ENCODE results near the gene TNNC2.

Gene TNNC2

DNA sequence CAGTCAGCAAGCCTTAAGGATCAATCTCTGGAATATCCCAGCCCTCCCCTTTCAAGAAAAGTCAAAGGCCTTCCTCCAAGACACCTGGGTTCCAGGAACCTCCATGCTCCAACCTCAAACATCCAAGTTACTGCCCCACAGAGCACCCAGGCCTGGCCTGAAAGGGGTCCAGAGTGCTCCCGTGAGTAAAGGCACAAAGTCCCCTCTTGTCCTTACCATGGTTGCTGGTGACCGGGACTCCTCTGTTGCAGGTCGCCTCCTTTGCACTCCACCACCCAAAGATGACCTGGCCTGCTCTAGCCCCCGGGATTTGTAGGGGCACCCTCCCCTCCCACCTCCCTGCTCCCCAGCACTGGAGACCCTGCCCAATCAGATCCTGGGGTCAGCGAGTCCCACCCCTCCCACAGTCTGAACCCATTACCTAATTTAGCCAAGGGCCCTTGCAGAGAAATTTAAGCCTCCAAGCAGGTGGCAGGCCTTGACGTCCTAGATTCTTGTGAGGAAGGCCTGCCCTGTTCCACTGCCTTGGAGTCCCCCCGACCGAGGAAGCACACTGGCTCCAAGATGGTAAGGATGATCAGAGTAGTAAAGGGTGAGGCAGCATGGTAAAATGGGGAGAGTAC, at the start of gene TNNC2:
TNNC2 (minus strand) TSS at position 283 of the 623 bp plus-strand sequence; CDS start at position 219, 64 bp downstream.
- TF ChIP-seq, protein P1, sequence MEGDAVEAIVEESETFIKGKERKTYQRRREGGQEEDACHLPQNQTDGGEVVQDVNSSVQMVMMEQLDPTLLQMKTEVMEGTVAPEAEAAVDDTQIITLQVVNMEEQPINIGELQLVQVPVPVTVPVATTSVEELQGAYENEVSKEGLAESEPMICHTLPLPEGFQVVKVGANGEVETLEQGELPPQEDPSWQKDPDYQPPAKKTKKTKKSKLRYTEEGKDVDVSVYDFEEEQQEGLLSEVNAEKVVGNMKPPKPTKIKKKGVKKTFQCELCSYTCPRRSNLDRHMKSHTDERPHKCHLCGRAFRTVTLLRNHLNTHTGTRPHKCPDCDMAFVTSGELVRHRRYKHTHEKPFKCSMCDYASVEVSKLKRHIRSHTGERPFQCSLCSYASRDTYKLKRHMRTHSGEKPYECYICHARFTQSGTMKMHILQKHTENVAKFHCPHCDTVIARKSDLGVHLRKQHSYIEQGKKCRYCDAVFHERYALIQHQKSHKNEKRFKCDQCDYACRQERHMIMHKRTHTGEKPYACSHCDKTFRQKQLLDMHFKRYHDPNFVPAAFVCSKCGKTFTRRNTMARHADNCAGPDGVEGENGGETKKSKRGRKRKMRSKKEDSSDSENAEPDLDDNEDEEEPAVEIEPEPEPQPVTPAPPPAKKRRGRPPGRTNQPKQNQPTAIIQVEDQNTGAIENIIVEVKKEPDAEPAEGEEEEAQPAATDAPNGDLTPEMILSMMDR (IDR thresholded peaks at IDR 0.05) = no peak

DNA sequence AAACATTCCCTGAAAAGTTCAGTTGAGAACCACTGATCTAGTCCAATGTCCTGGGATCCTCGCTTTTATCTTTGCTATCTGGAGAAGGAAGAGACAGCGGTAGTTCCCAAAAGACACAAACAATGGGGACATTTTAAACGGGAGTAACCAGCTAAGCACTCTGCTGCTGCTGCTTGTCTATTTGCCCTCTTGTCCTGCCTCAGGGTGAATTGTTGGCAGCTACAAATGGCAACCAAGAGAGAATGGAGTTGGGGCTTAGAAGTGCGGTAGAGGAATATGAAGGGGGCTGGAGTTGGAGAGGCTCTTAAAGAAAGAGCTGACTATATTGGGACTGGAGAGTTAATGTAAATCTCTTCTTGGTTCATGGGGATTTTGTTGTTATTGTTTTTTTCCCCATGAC, 47.5 kb upstream of the TNNC2 start:
- TF ChIP-seq, protein P1 (IDR thresholded peaks at IDR 0.05) = no peak

DNA sequence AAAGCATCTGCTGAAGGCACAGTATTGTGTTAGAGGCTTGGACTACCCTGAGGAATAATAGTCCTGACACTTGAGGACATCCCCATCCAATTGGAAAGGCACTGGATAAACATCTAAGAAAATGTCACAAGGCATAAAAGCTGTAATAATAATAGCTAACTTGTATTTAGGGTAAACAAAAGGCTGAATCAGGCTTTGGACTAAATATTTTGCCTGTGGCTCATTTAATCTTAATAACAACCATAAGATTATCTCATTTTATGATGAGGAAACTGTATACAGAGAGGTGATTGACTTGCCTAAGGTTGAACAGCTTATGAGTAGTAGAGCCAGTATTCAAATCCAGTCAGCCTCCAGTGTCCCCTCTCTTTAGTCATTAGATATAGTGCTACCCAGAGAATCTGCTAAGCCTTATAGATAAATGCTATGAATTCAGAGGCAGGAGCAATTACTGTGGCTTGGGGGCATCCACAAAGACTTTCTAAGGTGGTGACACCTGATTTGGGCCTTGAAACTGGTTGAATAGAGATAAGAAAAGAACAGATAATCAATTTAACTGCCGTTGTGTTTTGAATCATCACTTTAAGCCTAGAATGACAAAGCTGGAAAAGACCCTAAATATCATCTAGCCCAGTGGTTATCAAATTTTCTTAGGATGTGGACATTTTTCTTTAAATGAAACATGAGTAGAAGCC, 46.4 kb upstream of the TNNC2 start:
- TF ChIP-seq, protein P1 (IDR thresholded peaks at IDR 0.05) = no peak

DNA sequence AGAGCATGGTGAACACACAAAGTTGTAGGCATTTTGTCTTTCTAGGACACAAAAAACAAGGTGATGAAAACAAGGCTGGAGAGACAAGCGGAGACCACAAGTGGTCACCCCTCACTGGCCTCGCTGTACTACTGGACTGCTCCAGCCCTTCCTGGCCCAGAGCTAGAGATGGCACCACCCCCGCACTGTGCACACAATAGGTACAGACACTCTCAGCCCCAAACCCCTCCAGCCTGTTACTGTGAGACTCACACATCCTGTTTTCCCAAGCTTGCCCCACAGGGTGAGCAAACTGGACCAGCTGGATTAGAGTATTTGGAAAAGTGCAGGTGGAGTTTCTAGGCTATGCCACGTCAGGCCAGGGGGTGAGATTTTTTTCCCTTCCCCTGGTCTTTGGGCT, 45.5 kb upstream of the TNNC2 start:
- TF ChIP-seq, protein P1 (IDR thresholded peaks at IDR 0.05) = no peak

DNA sequence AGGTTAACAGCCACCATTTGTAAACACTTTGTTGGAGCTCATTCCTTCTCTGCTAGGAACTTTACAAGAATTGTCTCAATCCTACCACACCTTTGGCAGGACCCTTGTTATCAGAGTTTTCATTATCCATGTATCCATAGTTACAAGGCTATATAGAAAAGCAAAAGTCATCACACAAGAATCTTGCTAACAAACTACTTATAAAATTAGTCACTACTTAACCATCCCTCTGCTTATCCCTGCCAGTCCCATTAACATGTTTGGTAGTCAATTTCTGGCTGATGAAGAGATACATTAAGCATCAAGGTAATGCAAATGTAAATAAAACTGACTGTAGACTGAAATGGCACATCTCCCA, 40.7 kb upstream of the TNNC2 start:
- TF ChIP-seq, protein P1 (IDR thresholded peaks at IDR 0.05) = no peak

DNA sequence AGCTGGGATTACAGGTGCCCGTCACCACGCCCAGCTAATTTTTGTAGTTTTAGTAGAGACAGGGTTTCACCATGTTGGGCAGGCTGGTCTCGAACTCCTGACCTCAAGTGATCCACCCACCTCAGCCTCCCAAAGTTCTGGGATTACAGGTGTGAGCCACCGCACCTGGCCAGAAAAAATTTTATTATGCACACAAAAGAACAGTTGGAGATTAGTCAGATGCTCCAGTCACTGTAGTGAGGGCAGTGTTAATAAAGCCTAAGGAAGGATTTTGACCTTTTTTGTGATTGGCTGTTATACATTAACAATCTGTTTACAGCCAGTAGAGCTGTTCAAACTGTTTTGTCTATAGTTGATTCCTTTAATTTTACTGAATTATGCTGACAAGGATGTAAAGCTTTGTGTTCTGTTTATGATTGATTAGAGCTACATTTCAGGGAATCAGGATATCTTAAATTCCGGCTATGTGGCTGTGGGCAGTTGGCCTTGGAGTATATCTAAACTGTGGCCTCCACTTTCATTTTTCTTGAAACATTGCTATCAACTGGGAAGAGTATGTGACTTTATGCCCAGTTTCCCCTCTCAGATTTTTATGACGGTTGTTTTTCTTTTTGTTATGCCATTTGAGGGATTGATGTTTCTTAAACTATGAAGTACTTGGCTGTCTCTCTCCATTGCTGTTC, 40.2 kb upstream of the TNNC2 start:
- TF ChIP-seq, protein P1 (IDR thresholded peaks at IDR 0.05) = no peak

DNA sequence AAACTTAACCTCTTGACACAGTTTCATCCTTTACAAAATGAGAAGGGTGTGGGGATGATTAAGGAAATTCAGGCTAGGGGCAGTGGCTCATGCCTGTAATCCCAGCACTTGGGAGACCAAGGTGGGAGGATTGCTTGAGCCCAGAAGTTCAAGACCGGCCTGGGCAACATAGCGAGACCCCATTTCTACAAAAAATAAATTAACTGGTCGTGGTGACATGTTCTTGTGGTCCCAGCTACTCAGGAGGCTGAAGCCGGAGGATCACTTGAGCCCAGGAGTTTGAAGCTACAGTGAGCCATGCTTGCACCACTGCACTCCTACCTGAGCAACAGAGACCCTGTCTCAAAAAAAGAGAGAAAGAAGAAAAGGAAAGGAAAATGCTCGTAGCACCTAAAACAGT, 39.3 kb upstream of the TNNC2 start:
- TF ChIP-seq, protein P1 (IDR thresholded peaks at IDR 0.05) = no peak
